H1 (cell line): ENCODE results near the gene EZH2. TPM values are rescaled to one million over a fixed set of nuclear protein-coding genes. Genes with fewer than 3 reads are reported as not detected.

ENCODE experiments used
- CTCF ChIA-PET: fragments of 300-600 bp; sonication (Branson Sonifier 250); formaldehyde crosslinking; loops from one replicate; lab custom pipeline; 2021; ENCODE audit not compliant: partially characterized antibody; lab: Charles Lee
- POLR2A ChIA-PET: fragments of 300-600 bp; sonication (Branson Sonifier 250); formaldehyde crosslinking; loops from one replicate; lab custom pipeline; 2021; ENCODE audit warnings: inconsistent platforms; ENCODE audit not compliant: partially characterized antibody; lab: Charles Lee
- DNase-seq, 2 experiments: peaks; one replicate each; pipeline versions ENCODE4 v3.0.0 to v3.0.0-alpha.2; 2010 to 2022; ENCODE audit warnings: low spot score in 2 of 2, low read depth in 1 of 2, mixed read lengths in 1 of 2
- FAIRE-seq: peaks from 2 replicates; lab custom pipeline; 2011; peaks lifted over from hg19 to GRCh38; lab: Jason Lieb, UNC
- H2AFZ ChIP-seq: 2 replicates; pipeline ENCODE4 v1.8.1; 2012; ENCODE audit warnings: low read length, inconsistent platforms
- H2AK5ac ChIP-seq: 2 replicates; pipeline ENCODE4 v1.6.1; 2013; ENCODE audit warnings: low read depth, low read length
- H2BK120ac ChIP-seq: replicated peaks from 2 replicates; pipeline ENCODE3; 2013; ENCODE audit warnings: low read depth, low read length, inconsistent platforms
- H2BK12ac ChIP-seq: 2 replicates; pipeline ENCODE4 v1.6.1; 2013; ENCODE audit warnings: low read depth, low read length
- H2BK15ac ChIP-seq: 2 replicates; pipeline ENCODE4 v1.6.1; 2013; ENCODE audit warnings: low read length
- H2BK20ac ChIP-seq: 2 replicates; pipeline ENCODE4 v1.6.1; 2013; ENCODE audit warnings: low read length
- H2BK5ac ChIP-seq: 2 replicates; pipeline ENCODE4 v1.6.1; 2013; ENCODE audit warnings: low read depth, low read length
- H3K14ac ChIP-seq: 2 replicates; pipeline ENCODE4 v1.6.1; 2013; ENCODE audit warnings: inconsistent platforms; ENCODE audit not compliant: insufficient read length
- H3K18ac ChIP-seq: 2 replicates; pipeline ENCODE4 v1.6.1; 2013; ENCODE audit warnings: low read length; ENCODE audit errors: extremely low read depth
- H3K23ac ChIP-seq: 2 replicates; pipeline ENCODE4 v1.6.1; 2013; ENCODE audit warnings: inconsistent platforms; ENCODE audit not compliant: insufficient read length
- H3K23me2 ChIP-seq: 2 replicates; pipeline ENCODE4 v1.6.1; 2013; ENCODE audit warnings: low read depth, low read length
- H3K27ac ChIP-seq: 2 replicates; pipeline ENCODE4 v1.6.1; 2011; ENCODE audit warnings: low read depth, low read length, inconsistent platforms
- H3K27me3 ChIP-seq, 4 experiments: replicated peaks in 1 of 4; 1 replicate in 1 of 4; 2 replicates in 3 of 4; pipeline versions ENCODE4 v1.6.1 to v1.8.1; 2011 to 2013; ENCODE audit warnings: low read length in 3 of 4, mild to moderate bottlenecking in 3 of 4, inconsistent platforms in 2 of 4, mixed read lengths in 2 of 4, moderate library complexity in 1 of 4; ENCODE audit not compliant: control insufficient read depth in 3 of 4, insufficient read depth in 3 of 4; ENCODE audit errors: extremely low read depth in 1 of 4
- H3K36me3 ChIP-seq, 4 experiments: 2 replicates each; pipeline versions ENCODE4 v1.6.1 to v1.8.1; 2011 to 2013; ENCODE audit warnings: mild to moderate bottlenecking in 4 of 4, low read length in 3 of 4, moderate library complexity in 2 of 4, control low read depth in 1 of 4, inconsistent platforms in 1 of 4; ENCODE audit not compliant: insufficient read depth in 4 of 4, control insufficient read depth in 2 of 4
- H3K4ac ChIP-seq: replicated peaks from 2 replicates; pipeline ENCODE3; 2013; ENCODE audit warnings: low read length, low read depth, mixed read lengths, inconsistent platforms; ENCODE audit not compliant: insufficient read length
- H3K4me1 ChIP-seq, 4 experiments: replicated peaks in 1 of 4; 1 replicate in 1 of 4; 2 replicates in 3 of 4; pipeline versions ENCODE4 v1.6.1 to v1.8.1; 2011 to 2013; ENCODE audit warnings: low read length in 3 of 4, inconsistent platforms in 2 of 4, mixed read lengths in 1 of 4; ENCODE audit not compliant: insufficient read depth in 4 of 4, control insufficient read depth in 3 of 4
- H3K4me2 ChIP-seq, 2 experiments: 2 replicates each; pipeline versions ENCODE4 v1.6.1 to v1.8.1; 2011 to 2013; ENCODE audit warnings: low read depth in 2 of 2, low read length in 2 of 2, control low read depth in 1 of 2, inconsistent platforms in 1 of 2, mild to moderate bottlenecking in 1 of 2; ENCODE audit not compliant: insufficient read depth in 1 of 2
- H3K4me3 ChIP-seq, 4 experiments: fragments of 200-600, 300-600 bp in 1 of 4; sonication (generic), shearing (Covaris generic), sonication (Bioruptor Twin) in 1 of 4; 2 replicates each; pipeline versions ENCODE4 v1.5.1 to v1.8.1; 2011 to 2016; ENCODE audit warnings: low read length in 4 of 4, low read depth in 3 of 4, control low read depth in 2 of 4, inconsistent platforms in 2 of 4, mild to moderate bottlenecking in 2 of 4, mixed read lengths in 1 of 4, moderate library complexity in 1 of 4; ENCODE audit not compliant: insufficient read depth in 2 of 4; ENCODE audit errors: extremely low read depth in 1 of 4
- H3K56ac ChIP-seq: replicated peaks from 2 replicates; pipeline ENCODE3; 2013; ENCODE audit warnings: low read depth, mild to moderate bottlenecking, mixed read lengths, low read length, inconsistent platforms; ENCODE audit not compliant: insufficient read length
- H3K79me1 ChIP-seq: 2 replicates; pipeline ENCODE4 v1.6.1; 2013; ENCODE audit warnings: low read depth, low read length, control low read depth
- H3K79me2 ChIP-seq, 2 experiments: 2 replicates each; pipeline versions ENCODE4 v1.6.1 to v1.8.1; 2012 to 2013; ENCODE audit warnings: low read length in 2 of 2, mild to moderate bottlenecking in 2 of 2, inconsistent platforms in 1 of 2; ENCODE audit not compliant: insufficient read depth in 2 of 2, control insufficient read depth in 1 of 2
- H3K9ac ChIP-seq, 4 experiments: replicated peaks in 1 of 4; 1 replicate in 1 of 4; 2 replicates in 3 of 4; pipeline versions ENCODE4 v1.6.1 to v1.8.1; 2011 to 2013; ENCODE audit warnings: low read depth in 3 of 4, low read length in 3 of 4, control low read depth in 2 of 4, mild to moderate bottlenecking in 2 of 4, moderate library complexity in 2 of 4, inconsistent platforms in 1 of 4; ENCODE audit errors: extremely low read depth in 1 of 4
- H3K9me3 ChIP-seq, 2 experiments: 2 replicates each; pipeline versions ENCODE4 v1.6.1 to v1.8.1; 2012 to 2013; ENCODE audit warnings: mild to moderate bottlenecking in 2 of 2, moderate library complexity in 2 of 2, control low read depth in 1 of 2, inconsistent platforms in 1 of 2, low read depth in 1 of 2, low read length in 1 of 2, mixed read lengths in 1 of 2; ENCODE audit not compliant: insufficient read depth in 2 of 2
- H4K20me1 ChIP-seq, 2 experiments: replicated peaks in 1 of 2; 2 replicates each; pipeline versions ENCODE3 to v1.8.1; 2011 to 2013; ENCODE audit warnings: inconsistent platforms in 2 of 2, low read length in 2 of 2, mild to moderate bottlenecking in 1 of 2; ENCODE audit not compliant: insufficient read depth in 2 of 2, control insufficient read depth in 1 of 2
- H4K5ac ChIP-seq: 2 replicates; pipeline ENCODE4 v1.6.1; 2013; ENCODE audit warnings: low read length, low read depth, mixed read lengths, inconsistent platforms; ENCODE audit not compliant: insufficient read length
- H4K8ac ChIP-seq: 2 replicates; pipeline ENCODE4 v1.8.0; 2013; ENCODE audit warnings: mild to moderate bottlenecking, moderate library complexity, low read length, inconsistent platforms; ENCODE audit not compliant: insufficient read depth; ENCODE audit errors: extremely low read depth
- H4K91ac ChIP-seq: replicated peaks from 2 replicates; pipeline ENCODE3; 2013; ENCODE audit warnings: low read length, mixed read lengths, inconsistent platforms; ENCODE audit not compliant: insufficient read length
- HDAC2 ChIP-seq, 2 experiments: fragments of 300-600 bp in 1 of 2; sonication (generic) in 1 of 2; IDR thresholded peaks; 2 replicates each; pipeline ENCODE4 v1.6.1; 2011 to 2012; ENCODE audit warnings: low read depth in 2 of 2, low read length in 2 of 2, mild to moderate bottlenecking in 2 of 2, moderate library complexity in 2 of 2, borderline replicate concordance in 1 of 2, inconsistent platforms in 1 of 2
- KDM5A ChIP-seq: fragments of 200-600 bp; IDR thresholded peaks from 2 replicates; pipeline ENCODE4 v1.7.1; 2012; ENCODE audit warnings: mild to moderate bottlenecking, low read length, inconsistent platforms, mixed read lengths
- WGBS, 2 experiments: shearing (Covaris generic) in 1 of 2; methylation state at CpG; one replicate each; pipeline versions ENCODE4 v1.1.6 to v1.1.7; 2013 to 2015; ENCODE audit warnings: low lambda C conversion rate in 2 of 2, mixed read lengths in 2 of 2, inconsistent platforms in 1 of 2, low coverage in 1 of 2, missing lambda C conversion rate in 1 of 2; ENCODE audit not compliant: insufficient replicate concordance in 2 of 2, insufficient coverage in 1 of 2, insufficient read length in 1 of 2; ENCODE audit errors: extremely low coverage in 1 of 2, missing lambda C conversion rate in 1 of 2; 5-methylcytosine and 5-hydroxymethylcytosine counted together
- polyA plus RNA-seq, 7 experiments: library from polyadenylated mRNA; depleted of rRNA in 3 of 7; stranded (reverse) in 5 of 7; unstranded in 2 of 7; fragments of >200 nt in 5 of 7; fragments of 200-250 nt in 2 of 7; gene quantifications; 1 replicate in 5 of 7; 2 replicates in 1 of 7; 4 replicates in 1 of 7; pipeline versions ENCODE4 v1.2.1 to v1.2.3, GENCODE V29; 2011 to 2013; ENCODE audit warnings: missing spikeins in 2 of 7, mixed read lengths in 2 of 7
- total RNA-seq: library from RNA; stranded (reverse); fragmentation: NEBNext Ultra II Directional; extraction: Animal tissue kit (Norgen Biotek cat#: 25700); gene quantifications from 2 replicates; pipeline ENCODE4 v1.2.1, GENCODE V29; 2021

The EZH2 gene
- total and polyA plus RNA-seq, 2 of the 8 experiments (the other 6 are each of a cell fraction or from before 2014, with no cell fraction given): 28.9 to 49.0 TPM

GRCh38 chr7:148852272-148852671 is 31.8 kb downstream of the EZH2 start:
- Histone ChIP-seq H4K5ac (no peak overlapping the region), H2AK5ac (no peak overlapping the region), H4K91ac (no peak overlapping the region), H3K4me2 (no peak overlapping the region), H4K20me1 (peaks cover 16% of the 10 kb centered on the region in 2 experiments), H3K56ac (no peak overlapping the region), H3K18ac (no peak overlapping the region), H2BK5ac (no peak overlapping the region), H3K79me2 (peaks cover 14 to 96% of the 10 kb centered on the region in 2 experiments), H3K27ac (no peak overlapping the region), H3K9me3 (no peaks in the 10 kb centered on the region), H3K27me3 (no peaks in the 10 kb centered on the region), H3K23ac (no peak overlapping the region), H3K4ac (no peak overlapping the region), H3K4me1 (peaks cover 0 to 12% (median 9%) of the 10 kb centered on the region in 4 experiments; a peak in 4 of 7 replicates), H3K23me2 (no peaks in the 10 kb centered on the region), H3K9ac (no peak overlapping the region), H2BK120ac (no peak overlapping the region), H3K79me1 (peaks cover 5% of the 10 kb centered on the region), H3K4me3 (no peak overlapping the region)
- ChIA-PET CTCF (interaction anchor here (1.5 kb wide), 1 partner anchor 9 kb away, joined by 6 read pairs; no protein-coding TSS in a partner anchor), POLR2A (no interaction called here)
- no peak for DNase-seq
- TF ChIP-seq HDAC2 (IDR thresholded peaks at IDR 0.05; ENCODE audit: borderline replicate concordance in 1 of 2, low read depth in 2 of 2, low read length in 2 of 2) (no peak), KDM5A (no peak)
- TF ChIP-seq, all 59 proteins: peak for 0
- Histone ChIP-seq H2BK12ac (no peak overlapping the region), H2BK15ac (no peak overlapping the region), H2AFZ (no peak overlapping the region), H3K14ac (no peak overlapping the region), H4K8ac (no peak overlapping the region), H2BK20ac (no peak overlapping the region), H3K36me3 (no peaks in the 10 kb centered on the region)
- WGBS, 2 experiments: 94% methylated on average over 1 of the region's 1 CpG; no CpG with 5 or more reads in 1 of the 2 experiments
- no peak for FAIRE-seq
